HG03039 (cell line): Measurements from ENCODE around the gene ZNF354C.

Experiments
- ATAC-seq: cut with Tn5 transposase; IDR thresholded peaks from one replicate; pipeline ENCODE4 v1.9.1; 2021; ENCODE audit warnings: mild to moderate bottlenecking, moderate library complexity; ENCODE audit not compliant: unreplicated experiment

The ZNF354C gene

DNA sequence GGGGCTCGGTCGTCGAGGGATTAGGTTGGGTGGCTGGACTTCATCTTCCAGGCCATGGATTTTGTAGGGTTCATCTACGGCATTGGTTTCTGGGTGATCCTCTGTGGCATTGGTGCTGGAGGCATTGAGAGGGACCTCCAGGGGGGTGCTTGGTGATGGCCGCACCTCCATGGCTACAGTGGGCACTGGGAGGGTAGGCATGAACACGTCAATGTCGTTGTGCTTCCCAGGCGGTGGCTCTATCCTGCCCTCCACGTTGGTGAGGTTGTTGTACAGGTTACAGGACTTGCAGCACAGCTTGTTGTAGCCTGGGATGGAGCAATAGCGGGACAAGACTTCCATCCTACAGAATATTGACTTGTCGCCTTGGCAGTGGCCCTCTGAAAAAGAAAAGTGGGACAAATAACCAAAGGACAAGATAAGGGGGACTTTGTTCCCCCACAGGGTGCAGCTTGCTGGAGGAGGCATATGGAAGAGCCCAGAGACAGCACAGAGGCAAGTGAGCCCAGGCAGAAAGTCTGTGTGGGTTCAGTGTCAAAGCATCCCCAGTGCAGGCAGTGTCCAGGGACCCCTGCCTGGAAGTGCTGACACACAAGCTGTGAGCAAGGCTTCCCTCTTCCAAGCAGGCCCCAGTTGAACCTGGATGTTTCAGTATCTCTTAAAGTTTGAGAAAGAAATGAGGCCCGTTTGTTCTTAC, 53.9 kb downstream of the ZNF354C start:
- no peak for ATAC-seq

DNA sequence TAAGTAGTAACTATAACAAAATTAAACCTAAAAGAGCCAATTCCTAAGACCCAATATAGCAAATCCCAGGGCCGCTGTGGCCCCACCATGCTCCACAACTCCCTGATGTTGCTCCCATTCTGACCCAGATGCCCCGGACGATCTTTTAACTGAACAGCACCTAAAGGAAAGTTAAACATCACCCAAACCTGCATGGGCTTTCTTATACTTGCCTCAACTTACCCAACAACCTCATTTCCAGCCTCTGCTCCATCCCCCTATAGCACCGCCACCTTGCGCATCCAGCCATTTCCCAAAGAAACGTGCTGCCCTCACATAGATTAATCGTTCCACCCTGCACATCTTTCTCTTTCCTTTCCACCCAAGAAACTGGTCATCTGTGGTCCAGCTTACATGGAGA, 54.6 kb downstream of the ZNF354C start:
- no peak for ATAC-seq

DNA sequence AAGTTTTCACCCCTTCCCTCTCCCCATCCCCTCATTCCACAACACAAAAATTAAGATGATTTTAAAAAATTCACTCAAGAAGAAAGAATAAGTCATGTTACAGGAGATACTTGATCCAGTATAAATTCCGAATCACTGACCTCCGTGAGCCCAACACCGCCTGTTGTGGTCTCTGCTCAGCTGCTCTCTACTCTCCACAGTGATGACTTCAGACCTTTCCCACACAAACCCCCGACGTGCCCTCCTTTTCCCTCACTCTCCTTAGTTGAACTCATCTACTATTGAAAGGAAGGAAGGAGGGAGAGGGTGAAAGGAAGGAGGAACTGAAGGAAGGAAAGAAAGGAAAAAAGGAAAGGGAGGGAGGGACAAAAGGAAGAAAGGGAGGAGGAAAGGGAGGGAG, 55.1 kb downstream of the ZNF354C start:
- ATAC-seq = no peak

DNA sequence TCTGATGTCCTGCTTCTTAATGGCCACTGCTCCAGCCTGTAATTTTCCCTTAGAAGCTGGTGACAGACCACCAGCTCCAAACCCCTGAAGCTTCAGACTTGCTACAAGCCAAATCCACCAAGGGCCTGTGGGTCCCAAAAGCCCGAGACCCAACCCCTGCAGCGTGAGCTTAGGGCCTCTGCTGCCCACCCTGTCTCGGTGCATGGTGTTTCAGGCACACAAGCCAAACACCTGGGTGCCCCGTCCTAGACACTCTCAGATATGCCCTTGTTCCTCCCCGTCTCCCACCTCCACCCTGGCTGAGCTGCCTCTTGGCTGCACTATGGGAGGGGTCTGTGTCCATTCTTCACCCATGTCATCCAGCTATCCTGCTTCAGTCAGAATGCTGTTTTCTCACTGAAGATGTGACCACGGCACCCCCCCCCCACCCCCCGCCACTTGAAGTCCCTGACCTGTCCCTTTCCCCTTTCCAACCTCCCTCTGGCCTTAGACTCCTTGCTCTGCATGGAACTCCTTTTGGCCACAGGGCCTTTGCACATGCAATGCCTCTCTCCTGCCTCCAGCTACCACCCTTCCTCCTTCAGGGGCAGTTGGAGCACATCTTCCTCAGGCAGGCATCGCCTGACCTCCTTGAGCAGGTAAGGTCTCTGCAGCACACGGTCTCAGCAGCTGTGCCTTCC, 55.8 kb downstream of the ZNF354C start:
- ATAC-seq = no peak

DNA sequence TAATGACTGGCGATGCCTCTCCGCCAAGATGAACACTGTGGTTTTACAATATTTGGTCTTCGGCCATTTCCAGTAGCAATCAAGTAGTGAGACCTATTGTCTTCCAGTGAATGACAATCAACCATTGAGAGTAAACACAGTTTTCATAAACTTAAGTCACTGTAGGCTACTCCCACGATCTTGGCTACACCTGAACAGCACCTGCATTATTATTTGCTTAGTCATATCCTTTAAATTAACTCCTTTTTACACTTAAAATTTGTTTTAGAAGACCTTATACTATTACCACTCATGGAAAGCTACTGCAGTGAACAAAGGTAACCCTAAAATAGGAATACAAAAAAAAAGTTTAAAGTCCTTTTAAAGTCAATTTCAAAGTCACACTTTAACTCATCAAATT, 58.2 kb downstream of the ZNF354C start:
- no peak for ATAC-seq

DNA sequence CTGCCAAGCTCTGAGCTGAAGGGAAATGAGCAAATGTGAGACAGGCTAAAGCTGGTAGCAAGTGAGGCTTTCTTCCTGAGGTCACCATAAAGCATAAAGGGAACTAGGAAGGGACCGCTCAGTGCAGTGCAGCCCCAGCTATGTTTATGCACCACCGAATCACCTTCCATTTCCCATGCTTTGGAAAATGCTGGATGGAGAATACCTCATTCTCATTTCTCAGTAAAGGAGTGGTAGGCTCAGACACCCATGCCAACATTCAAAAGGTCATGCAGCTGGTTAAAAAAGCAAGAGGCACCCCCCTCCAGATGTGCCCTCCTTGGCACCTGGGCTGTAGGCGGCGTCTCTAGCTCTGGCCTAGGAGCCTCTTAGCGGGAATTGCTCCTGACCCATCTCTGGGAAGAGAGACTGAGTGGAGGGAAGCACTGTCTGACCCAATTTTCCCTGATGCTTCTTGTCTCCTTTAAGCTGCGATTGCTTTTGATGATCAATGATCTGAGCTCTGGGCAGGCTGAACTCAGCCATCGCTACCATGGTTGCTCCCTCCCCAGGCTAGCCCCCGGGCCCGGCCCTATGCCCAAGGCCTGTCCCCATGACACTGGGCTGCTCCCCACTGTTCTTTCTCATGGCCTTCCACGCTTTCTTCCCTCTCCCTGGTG, 58.7 kb downstream of the ZNF354C start:
- no peak for ATAC-seq

DNA sequence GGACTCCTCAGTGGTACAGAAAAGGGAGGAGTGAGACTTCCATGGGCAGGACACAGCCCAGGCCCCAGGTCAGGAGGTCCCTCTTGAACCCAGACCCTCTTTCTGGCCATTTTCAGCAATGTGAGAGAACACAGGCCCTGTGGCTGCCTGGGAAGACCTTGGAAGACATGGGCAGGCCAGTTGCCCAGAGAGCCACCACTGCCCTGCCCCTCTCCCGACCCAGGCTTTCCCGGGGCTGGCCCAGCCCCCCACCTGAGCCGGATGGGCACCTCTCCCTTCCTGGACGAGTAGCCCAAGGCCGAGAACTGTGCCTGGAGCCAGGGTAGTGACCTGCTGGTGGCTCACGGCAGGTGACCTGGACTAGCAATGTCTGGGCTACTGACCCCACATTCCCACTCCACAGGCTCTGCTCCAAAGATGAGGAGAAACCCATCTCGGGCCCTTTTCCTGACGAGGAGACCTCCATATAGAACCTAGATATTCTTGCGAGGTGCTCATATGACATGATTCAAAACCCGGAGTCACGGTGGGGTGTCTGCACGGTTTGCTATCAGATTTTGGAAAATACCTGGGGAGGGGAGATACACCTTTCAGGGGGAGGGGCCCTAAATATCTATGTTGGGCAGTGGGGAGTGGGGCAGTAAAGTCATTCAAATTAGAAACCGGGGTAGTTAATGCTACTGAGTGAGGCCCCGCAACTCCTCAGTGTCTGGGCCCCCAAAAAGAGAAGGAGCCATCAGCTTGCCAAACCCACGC, 59.4 kb downstream of the ZNF354C start:
- no peak for ATAC-seq

DNA sequence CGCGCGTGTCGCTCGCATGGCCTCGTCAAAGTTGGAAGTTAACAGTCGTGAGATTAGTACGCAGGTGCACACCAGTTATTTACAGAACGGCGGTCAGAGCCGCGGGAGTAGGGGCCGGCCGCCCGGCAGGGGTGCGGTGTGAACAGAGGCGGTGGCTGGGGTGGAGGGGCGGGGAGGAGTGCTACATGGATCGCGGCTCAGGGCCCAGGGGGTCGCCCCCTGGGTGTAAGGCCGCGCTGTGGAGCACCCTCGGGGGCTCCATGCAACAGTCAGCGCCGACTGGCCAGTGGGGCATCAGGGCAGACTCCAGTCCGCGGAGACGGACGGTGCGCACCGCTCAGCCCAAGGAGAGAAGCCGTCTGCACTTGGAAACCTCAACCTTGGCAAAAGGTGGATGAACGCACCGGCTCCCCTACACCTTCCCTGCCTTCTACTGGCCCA, 60.3 kb downstream of the ZNF354C start:
- ATAC-seq = no peak

DNA sequence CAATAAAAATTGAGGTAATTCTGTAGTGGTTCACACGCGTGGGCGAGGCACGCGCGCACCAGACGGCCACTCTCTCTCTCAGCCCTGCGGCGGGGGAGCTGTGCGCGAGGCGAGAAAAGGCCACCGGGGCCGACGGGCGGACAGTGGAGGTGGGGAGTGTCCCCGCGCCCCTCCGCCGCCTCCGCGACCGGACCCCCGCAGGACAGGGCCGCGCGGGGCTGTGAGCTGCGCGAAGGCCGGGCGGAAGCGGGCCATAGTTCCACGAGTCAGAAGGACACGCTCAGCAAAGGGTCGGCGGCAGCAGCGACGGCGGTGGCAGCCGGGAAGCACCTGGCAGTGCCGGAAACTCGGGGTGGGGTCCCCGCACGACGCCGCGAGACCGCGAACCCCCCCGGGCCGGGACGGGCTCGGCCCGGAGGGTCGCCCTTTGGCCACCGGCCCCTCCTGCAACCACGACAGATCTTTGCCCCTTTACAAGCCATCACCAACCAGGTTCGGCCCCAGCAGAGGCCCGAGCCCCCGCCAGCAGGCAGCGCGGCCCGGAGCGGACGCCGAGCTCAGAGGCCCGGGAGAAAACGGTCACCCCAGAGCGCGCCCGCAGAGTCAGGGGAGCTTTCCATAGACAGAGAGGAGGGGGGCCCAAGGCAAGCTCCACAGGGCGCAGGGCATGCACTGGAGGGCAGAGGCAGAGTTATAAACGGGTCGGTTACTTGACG, 60.9 kb downstream of the ZNF354C start:
- no peak for ATAC-seq

DNA sequence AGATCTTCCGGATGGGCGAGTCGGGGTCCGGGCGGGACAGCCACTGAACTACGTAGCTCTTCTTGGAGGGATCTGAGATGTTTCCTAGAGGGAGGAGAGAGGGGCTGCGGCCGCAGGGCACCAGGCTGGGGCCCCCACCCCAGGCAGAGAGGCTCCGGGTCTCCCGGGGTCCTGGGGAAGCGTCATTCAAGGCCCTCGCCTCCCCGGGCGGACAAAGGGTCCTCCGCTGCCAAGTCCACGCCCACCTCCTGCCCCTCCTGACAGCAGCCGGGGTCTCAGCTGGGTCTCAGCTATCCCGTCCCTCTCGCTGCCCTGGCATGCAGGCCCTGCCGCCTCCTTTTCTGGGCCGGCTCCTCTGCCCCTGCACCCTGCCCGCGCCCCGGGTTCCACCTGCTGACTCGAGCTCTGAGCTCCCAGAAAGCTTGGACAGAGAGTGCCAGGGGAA, 61.5 kb downstream of the ZNF354C start:
- ATAC-seq = no peak

DNA sequence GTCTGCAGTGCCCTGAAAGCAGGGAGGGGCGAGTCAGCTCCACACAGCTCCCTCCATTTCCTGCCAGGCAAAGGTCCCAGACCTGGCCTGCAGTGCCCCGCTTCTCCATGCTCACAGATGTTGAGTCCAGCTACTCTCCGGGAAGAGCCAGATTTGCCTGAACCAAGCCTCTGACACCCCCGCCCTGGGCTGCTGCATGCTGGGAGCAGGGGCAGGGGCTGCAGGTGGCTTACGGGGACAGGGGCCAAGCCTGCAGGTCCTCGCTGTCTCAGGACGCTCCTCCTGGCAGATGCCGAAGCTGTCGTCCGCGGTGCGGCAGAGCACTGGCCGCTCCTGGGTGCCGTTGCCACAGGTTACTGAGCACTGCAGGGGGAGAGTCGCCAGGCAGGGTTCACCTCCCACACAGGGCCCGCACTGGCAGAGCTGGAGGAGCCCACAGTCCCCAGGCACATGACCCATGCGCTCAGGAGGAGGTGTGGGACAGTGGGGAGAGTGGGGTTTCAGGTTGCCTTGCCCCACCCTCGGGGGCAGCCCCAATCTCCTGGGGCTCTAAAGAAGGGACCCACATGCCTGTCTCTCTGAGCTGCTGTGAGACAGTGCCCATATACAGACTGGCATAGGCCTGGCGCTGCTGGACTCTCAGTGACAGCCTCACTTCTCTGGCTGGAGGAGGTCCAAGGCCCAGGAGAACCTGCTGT, 62.4 kb downstream of the ZNF354C start:
- no peak for ATAC-seq

DNA sequence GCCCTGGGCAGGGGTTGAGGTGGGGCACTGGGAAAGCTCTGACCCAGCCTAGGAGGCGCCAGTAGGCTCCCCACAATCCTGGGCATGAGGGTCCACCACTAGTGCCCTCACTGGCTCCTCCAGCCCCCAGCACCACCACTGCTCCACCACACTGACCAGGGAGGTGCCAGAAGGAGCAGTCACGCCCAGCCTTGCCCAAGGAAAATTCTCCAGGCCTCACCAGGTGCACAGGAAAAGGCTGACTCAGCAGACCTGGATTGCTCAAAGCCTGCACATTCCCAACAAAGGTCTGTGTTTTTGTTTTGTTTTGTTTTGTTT, 62.9 kb downstream of the ZNF354C start:
- ATAC-seq = no peak

DNA sequence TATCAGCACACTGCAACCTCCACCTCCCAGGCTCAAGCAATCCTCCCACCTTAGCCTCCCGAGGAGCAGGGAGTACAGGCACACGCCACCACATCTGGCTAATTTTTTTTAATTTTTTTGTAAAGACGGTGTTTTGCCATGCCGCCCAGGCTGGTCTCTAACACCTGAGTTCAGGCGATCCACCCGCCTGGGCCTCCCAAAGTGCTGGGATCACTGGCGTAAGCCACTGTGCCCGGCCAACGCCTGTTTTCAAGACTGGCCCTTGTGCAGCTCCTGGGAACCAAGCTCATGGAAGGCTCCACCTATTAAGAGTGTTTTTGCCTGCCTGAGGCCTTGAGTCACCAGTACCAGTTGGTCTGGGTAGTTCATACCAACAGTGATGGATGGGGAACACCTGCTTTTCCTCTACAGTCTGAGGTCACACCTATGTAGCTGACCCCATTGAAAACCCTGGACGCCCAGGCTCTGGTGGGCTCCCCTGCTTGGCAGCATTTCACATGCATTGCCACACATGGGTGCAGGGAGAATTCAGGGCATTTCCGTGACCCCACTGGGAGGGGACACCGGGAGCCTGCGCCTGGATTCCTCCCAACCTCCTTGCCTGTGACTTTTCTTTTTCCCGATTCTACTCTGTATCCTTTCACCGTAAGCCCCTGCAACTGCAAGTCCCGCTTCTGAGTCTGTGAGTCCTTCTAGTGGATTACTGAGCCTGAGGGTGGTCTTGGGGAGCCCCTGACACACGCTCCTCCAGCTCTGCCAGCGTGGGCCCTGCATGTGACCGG, 63.5 kb downstream of the ZNF354C start:
- no peak for ATAC-seq

DNA sequence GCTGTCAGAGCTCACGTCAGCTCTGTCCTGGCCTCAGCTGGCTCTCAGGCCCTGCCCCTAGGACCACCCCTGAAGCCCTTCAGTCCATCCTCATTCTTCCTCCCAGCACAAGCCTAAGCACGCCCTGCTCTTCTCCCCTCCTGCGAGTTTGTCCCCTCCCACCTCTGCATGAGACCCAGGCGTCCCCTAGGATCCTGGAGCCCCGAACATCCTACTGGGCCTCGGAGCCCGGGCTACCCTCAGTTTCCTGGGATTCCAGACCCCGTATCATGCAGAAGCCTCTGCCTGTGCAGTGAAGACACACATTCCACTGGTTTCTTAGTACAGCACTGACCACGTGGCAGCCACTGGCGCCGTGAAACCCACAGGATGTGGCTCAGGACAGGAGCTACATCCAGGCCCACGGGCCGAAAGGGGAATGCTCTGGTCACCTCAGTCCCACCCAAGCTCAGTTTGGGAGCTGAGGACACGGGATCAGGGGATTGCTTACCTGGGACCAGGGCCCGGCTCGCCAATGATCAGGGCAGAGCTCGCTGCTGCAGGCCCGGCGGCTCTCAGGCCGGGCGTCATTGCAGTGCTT, 64.2 kb downstream of the ZNF354C start:
- ATAC-seq = no peak

DNA sequence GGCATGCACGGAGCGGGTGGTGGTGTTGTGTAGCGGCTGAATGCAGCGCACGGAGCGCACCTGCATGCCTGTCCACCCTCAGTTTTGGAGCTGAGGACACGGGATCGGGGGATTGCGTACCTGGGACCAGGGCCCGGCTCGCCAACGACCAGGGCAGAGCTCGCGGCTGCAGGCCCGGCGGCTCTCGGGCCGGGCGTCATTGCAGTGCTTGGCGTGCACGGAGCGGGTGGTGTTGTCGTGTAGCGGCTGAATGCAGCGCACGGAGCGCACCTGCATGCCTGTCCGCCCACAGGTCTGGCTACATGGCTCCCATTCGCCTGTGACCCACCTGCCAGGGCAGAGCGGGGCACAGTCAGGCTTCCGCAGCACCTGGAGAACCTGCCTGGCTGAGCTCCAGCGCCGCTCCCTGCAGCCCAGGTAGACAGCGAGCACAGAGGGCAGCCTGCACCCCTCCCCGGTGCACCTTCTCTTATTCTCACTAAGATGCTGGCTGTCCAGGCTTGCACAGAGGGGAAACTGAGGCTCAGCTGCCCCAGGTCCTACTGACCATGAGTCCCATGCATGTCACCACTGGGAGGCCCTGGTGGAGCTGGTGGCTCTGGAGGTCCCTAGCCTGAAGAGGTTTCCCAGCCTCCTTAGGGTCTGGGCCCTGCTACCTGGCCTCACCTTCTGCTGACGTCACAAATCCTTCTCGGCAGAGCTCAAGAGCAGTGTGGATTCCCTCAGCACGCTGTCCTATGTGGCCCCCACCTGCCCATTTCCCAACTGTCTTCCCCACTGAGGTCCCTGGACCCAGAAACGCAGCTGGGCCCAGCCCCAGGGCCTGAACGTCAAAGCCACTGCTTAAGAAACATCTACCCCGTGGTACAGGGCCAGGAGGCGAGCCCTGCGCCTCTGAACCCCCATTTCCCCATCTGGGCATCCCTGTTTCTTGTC, 64.9 kb downstream of the ZNF354C start:
- no peak for ATAC-seq

DNA sequence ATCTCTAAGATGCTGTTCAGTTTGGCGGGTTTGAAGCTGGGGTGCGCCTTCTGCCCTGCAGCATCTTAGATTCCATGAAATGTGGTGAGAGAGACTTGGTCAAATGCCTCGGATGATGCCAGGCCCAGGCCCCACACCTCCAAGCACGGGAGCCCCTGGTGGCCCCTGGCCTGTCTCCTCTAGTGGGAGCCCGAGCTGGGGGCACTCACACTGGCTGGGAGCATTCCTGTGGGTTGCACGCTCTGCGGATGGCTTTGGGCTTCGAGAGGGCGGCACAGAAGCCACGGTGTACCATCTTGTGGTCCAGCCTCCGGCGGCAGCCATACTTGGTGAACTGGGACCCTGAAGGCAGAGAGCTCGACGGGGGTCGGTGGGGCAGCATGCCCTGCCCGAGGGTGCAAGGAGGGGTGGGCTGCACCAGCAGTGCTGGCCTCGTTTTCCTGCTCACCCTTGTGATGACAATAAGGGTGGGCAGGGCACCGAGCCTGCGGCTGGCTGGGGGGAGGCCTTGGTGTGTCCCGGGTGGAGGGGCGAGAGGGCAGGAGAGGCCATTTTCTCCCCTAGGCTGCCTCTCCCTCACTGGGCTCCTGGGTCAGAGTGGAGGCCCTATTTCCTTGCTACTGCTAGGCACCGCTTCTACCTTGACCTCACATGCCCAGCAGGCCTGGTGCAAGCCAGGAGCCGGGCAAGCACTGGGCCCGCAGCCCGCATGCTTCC, 65.8 kb downstream of the ZNF354C start:
- no peak for ATAC-seq

DNA sequence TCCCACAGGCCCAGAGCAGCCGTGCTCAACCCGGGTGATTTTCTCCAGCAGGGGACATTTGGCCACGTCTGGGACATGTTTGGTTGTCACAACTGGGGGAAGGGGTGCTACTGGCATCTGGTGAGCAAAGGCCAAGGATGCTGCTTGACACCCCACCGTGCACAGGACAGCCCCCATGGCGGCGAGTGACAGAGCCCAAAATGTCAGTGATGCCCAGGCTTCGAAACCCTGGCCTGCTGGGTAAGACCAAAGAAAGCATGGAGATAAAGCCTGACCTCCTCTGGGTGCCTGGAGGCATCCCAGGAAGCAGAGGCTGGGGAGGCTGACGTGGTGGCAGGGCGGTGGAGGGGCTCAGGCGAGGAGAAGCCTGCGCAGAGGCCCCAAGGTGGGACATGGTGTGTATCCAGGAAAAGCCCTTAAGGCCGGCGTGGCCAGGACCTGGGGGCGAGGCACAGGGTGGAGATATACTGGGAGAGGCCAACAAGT, 66.4 kb downstream of the ZNF354C start:
- ATAC-seq = no peak
